ENCODE data around the gene BYSL. TPM values are rescaled to one million over a fixed set of nuclear protein-coding genes. Genes with fewer than 3 reads are reported as not detected.
A peak's percentile ranks its signal among the peaks of the same experiment; 100 is the strongest.

BYSL gene
- total and polyA plus RNA-seq, 9 of the 15 experiments (the other 6 are each of a cell fraction or from before 2014, with no cell fraction given): 22.2 to 92.3 (median 53.4) TPM

- TF ChIP-seq, protein P1, sequence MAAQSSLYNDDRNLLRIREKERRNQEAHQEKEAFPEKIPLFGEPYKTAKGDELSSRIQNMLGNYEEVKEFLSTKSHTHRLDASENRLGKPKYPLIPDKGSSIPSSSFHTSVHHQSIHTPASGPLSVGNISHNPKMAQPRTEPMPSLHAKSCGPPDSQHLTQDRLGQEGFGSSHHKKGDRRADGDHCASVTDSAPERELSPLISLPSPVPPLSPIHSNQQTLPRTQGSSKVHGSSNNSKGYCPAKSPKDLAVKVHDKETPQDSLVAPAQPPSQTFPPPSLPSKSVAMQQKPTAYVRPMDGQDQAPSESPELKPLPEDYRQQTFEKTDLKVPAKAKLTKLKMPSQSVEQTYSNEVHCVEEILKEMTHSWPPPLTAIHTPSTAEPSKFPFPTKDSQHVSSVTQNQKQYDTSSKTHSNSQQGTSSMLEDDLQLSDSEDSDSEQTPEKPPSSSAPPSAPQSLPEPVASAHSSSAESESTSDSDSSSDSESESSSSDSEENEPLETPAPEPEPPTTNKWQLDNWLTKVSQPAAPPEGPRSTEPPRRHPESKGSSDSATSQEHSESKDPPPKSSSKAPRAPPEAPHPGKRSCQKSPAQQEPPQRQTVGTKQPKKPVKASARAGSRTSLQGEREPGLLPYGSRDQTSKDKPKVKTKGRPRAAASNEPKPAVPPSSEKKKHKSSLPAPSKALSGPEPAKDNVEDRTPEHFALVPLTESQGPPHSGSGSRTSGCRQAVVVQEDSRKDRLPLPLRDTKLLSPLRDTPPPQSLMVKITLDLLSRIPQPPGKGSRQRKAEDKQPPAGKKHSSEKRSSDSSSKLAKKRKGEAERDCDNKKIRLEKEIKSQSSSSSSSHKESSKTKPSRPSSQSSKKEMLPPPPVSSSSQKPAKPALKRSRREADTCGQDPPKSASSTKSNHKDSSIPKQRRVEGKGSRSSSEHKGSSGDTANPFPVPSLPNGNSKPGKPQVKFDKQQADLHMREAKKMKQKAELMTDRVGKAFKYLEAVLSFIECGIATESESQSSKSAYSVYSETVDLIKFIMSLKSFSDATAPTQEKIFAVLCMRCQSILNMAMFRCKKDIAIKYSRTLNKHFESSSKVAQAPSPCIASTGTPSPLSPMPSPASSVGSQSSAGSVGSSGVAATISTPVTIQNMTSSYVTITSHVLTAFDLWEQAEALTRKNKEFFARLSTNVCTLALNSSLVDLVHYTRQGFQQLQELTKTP (IDR thresholded peaks at IDR 0.05; ENCODE audit: low read depth in 1 of 2, partially characterized antibody in 2 of 2): no peak
- TF ChIP-seq ZNF311 (CRISPR knock-in tag; IDR thresholded peaks at IDR 0.05): no peak
- TF ChIP-seq AFF4 (CRISPR knock-in tag; IDR thresholded peaks at IDR 0.05): no peak
- TF ChIP-seq TCF3 (CRISPR knock-in tag; IDR thresholded peaks at IDR 0.05): peak; percentile 54
- no peak for TF ChIP-seq FIP1L1 (IDR thresholded peaks at IDR 0.05; ENCODE audit: low read depth, low read length, poor library complexity, severe bottlenecking)
- peak; percentile 74 for TF ChIP-seq ZNF395 (CRISPR knock-in tag; IDR thresholded peaks at IDR 0.05)
- no peak for TF ChIP-seq ZNF143 (CRISPR knock-in tag; IDR thresholded peaks at IDR 0.05)
- no peak for TF ChIP-seq NEUROD1 (IDR thresholded peaks at IDR 0.05; ENCODE audit: borderline replicate concordance, low read depth, low read length, partially characterized antibody)
- TF ChIP-seq SREBF2 (CRISPR knock-in tag; IDR thresholded peaks at IDR 0.05): 0 out of 2 replicates have a peak, but pooled peaks have one; percentile 39
- TF ChIP-seq MCM7 (IDR thresholded peaks at IDR 0.05): no peak
- no peak for TF ChIP-seq FOXP1 (CRISPR knock-in tag; IDR thresholded peaks at IDR 0.05)
- TF ChIP-seq ETV5 (CRISPR knock-in tag; IDR thresholded peaks at IDR 0.05; ENCODE audit: low read depth): peak; percentile 42; the same call in 1 of the 2 replicates
- TF ChIP-seq SLC30A9 (CRISPR knock-in tag; IDR thresholded peaks at IDR 0.05): no peak
- TF ChIP-seq, protein P2, sequence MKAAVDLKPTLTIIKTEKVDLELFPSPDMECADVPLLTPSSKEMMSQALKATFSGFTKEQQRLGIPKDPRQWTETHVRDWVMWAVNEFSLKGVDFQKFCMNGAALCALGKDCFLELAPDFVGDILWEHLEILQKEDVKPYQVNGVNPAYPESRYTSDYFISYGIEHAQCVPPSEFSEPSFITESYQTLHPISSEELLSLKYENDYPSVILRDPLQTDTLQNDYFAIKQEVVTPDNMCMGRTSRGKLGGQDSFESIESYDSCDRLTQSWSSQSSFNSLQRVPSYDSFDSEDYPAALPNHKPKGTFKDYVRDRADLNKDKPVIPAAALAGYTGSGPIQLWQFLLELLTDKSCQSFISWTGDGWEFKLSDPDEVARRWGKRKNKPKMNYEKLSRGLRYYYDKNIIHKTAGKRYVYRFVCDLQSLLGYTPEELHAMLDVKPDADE (conservative IDR thresholded peaks at IDR 0.05; ENCODE audit: control insufficient read depth, low read depth, low read length): no peak
Observed at GRCh38 chr6:41937861-41938574, 16.7 kb downstream of the BYSL start (continued).
